HEK293 (cell line): Measurements from ENCODE around the gene PDZRN4.
"Not testable (repeated sequence)": the region's sequence is repeated elsewhere in the genome, so short reads cannot be mapped to it uniquely, and the experiment has no call there.

ENCODE experiments used
- CTCF ChIA-PET: fragments of 350-600 bp; formaldehyde crosslinking; extraction: SDS; loops from one replicate; lab custom pipeline; 2021; ENCODE audit warnings: antibody characterized with exemption; lab: Yijun Ruan, JAX
- POLR2A ChIA-PET: fragments of 300-600 bp; formaldehyde crosslinking; extraction: SDS; loops from one replicate; lab custom pipeline; 2020; ENCODE audit warnings: antibody characterized with exemption, inconsistent platforms; lab: Yijun Ruan, JAX
- H3K27ac ChIP-seq: fragments of 200-500 bp; sonication (Bioruptor generic); 2 replicates; pipeline ENCODE4 v1.5.1; 2014; ENCODE audit warnings: low read depth, low read length, control low read depth, inconsistent platforms; ENCODE audit errors: extremely low read depth
- H3K36me3 ChIP-seq, 2 experiments: fragments of 200-500 bp in 1 of 2; sonication (Bioruptor generic) in 1 of 2; 1 replicate in 1 of 2; 2 replicates in 1 of 2; pipeline ENCODE4 v1.5.1; 2014 to 2017; ENCODE audit warnings: inconsistent platforms in 2 of 2, low read length in 2 of 2; ENCODE audit not compliant: control insufficient read depth in 2 of 2, insufficient read depth in 1 of 2
- H3K4me1 ChIP-seq: fragments of 200-500 bp; sonication (Bioruptor generic); 2 replicates; pipeline ENCODE4 v1.5.1; 2014; ENCODE audit warnings: mild to moderate bottlenecking, low read length, inconsistent platforms; ENCODE audit not compliant: control insufficient read depth, insufficient read depth
- H3K4me3 ChIP-seq: 2 replicates; pipeline ENCODE4 v1.5.1; 2011; ENCODE audit warnings: low read depth, mild to moderate bottlenecking, control low read depth, low read length, moderate library complexity
- H3K9me3 ChIP-seq: fragments of 200-500 bp; sonication (Bioruptor generic); 2 replicates; pipeline ENCODE4 v1.5.1; 2014; ENCODE audit warnings: low read depth, low read length, inconsistent platforms; ENCODE audit not compliant: control insufficient read depth, insufficient read depth
- KLF7 ChIP-seq: fragments of 450-650 bp; formaldehyde crosslinking; IDR thresholded peaks from 2 replicates; pipeline ENCODE4 v1.5.1; 2016; ENCODE audit warnings: missing biosample characterization, missing genetic modification characterization, borderline replicate concordance
- MEIS1 ChIP-seq: sonication (generic); formaldehyde crosslinking; IDR thresholded peaks from 2 replicates; pipeline ENCODE4 v1.8.1; 2022; ENCODE audit warnings: missing genetic modification reagents, mild to moderate bottlenecking, borderline replicate concordance
- MZF1 ChIP-seq: fragments of 450-650 bp; formaldehyde crosslinking; IDR thresholded peaks from 2 replicates; pipeline ENCODE4 v1.5.1; 2017; ENCODE audit warnings: missing biosample characterization, missing genetic modification characterization, borderline replicate concordance
- RBAK ChIP-seq: fragments of 450-650 bp; formaldehyde crosslinking; IDR thresholded peaks from 2 replicates; pipeline ENCODE4 v1.5.1; 2016; ENCODE audit warnings: missing biosample characterization, missing genetic modification characterization
- SCRT2 ChIP-seq: fragments of 450-650 bp; formaldehyde crosslinking; IDR thresholded peaks from 2 replicates; pipeline ENCODE4 v1.5.1; 2016; ENCODE audit warnings: missing biosample characterization, missing genetic modification characterization
- TSHZ1 ChIP-seq: fragments of 450-650 bp; formaldehyde crosslinking; IDR thresholded peaks from 2 replicates; pipeline ENCODE4 v1.5.1; 2016; ENCODE audit warnings: missing biosample characterization, missing genetic modification characterization, borderline replicate concordance
- ZEB2 ChIP-seq: fragments of 450-650 bp; formaldehyde crosslinking; IDR thresholded peaks from 2 replicates; pipeline ENCODE4 v1.5.1; 2016; ENCODE audit warnings: missing biosample characterization, missing genetic modification characterization
- ZFHX2 ChIP-seq: fragments of 450-650 bp; formaldehyde crosslinking; conservative IDR thresholded peaks from 2 replicates; pipeline ENCODE4 v1.5.1; 2016; ENCODE audit warnings: missing biosample characterization, missing genetic modification characterization
- ZFP69B ChIP-seq: fragments of 450-650 bp; formaldehyde crosslinking; IDR thresholded peaks from 2 replicates; pipeline ENCODE4 v1.5.1; 2016; ENCODE audit warnings: missing biosample characterization, missing genetic modification characterization
- ZIC2 ChIP-seq: fragments of 450-650 bp; formaldehyde crosslinking; IDR thresholded peaks from 2 replicates; pipeline ENCODE4 v1.5.1; 2016; ENCODE audit warnings: missing biosample characterization, missing genetic modification characterization
- ZNF133 ChIP-seq: fragments of 450-650 bp; formaldehyde crosslinking; IDR thresholded peaks from 2 replicates; pipeline ENCODE4 v1.5.1; 2016; ENCODE audit warnings: missing biosample characterization, missing genetic modification characterization
- ZNF155 ChIP-seq: fragments of 450-650 bp; formaldehyde crosslinking; IDR thresholded peaks from 2 replicates; pipeline ENCODE4 v1.5.1; 2016; ENCODE audit warnings: missing biosample characterization, missing genetic modification characterization
- ZNF214 ChIP-seq: fragments of 450-650 bp; formaldehyde crosslinking; IDR thresholded peaks from 2 replicates; pipeline ENCODE4 v1.5.1; 2017; ENCODE audit warnings: missing biosample characterization, mild to moderate bottlenecking, missing genetic modification characterization, borderline replicate concordance
- ZNF280C ChIP-seq: fragments of 450-650 bp; formaldehyde crosslinking; IDR thresholded peaks from 2 replicates; pipeline ENCODE4 v1.5.1; 2016; ENCODE audit warnings: missing biosample characterization, missing genetic modification characterization
- ZNF280D ChIP-seq: fragments of 450-650 bp; formaldehyde crosslinking; IDR thresholded peaks from 2 replicates; pipeline ENCODE4 v1.5.1; 2016; ENCODE audit warnings: missing biosample characterization, missing genetic modification characterization
- ZNF341 ChIP-seq: fragments of 450-650 bp; formaldehyde crosslinking; IDR thresholded peaks from 2 replicates; pipeline ENCODE4; 2016; ENCODE audit warnings: low read depth, missing biosample characterization, missing genetic modification characterization
- ZNF426 ChIP-seq: fragments of 450-650 bp; formaldehyde crosslinking; IDR thresholded peaks from 2 replicates; pipeline ENCODE4 v1.5.1; 2017; ENCODE audit warnings: missing biosample characterization, missing genetic modification characterization, mild to moderate bottlenecking, inconsistent platforms, moderate library complexity
- ZNF621 ChIP-seq: fragments of 450-650 bp; formaldehyde crosslinking; IDR thresholded peaks from 2 replicates; pipeline ENCODE4 v1.5.1; 2017; ENCODE audit warnings: missing biosample characterization, missing genetic modification characterization
- ZSCAN18 ChIP-seq: fragments of 450-650 bp; formaldehyde crosslinking; IDR thresholded peaks from 2 replicates; pipeline ENCODE4 v1.5.1; 2016; ENCODE audit warnings: missing biosample characterization, missing genetic modification characterization
- ZSCAN4 ChIP-seq: fragments of 450-650 bp; formaldehyde crosslinking; IDR thresholded peaks from 2 replicates; pipeline ENCODE4 v1.5.1; 2017; ENCODE audit warnings: missing biosample characterization, missing genetic modification characterization
- ZXDB ChIP-seq: fragments of 450-650 bp; formaldehyde crosslinking; IDR thresholded peaks from 2 replicates; pipeline ENCODE4 v1.5.1; 2016; ENCODE audit warnings: missing biosample characterization, missing genetic modification characterization

PDZRN4 gene

GRCh38 chr12:41545761-41546160 is 357.6 kb downstream of the PDZRN4 start:
- Histone ChIP-seq H3K9me3 (no peaks in the 10 kb centered on the region), H3K4me1 (0 out of 2 replicates have a peak, but pooled peaks cover 3% of the 10 kb centered on the region), H3K4me3 (no peak overlapping the region), H3K27ac (no peak overlapping the region), H3K36me3 (no peaks in the 10 kb centered on the region)
- ChIA-PET CTCF (no interaction called here), POLR2A (no interaction called here)
- no peak for TF ChIP-seq RBAK (tag by site-specific recombination)
- TF ChIP-seq ZNF621 (tag by site-specific recombination), result no peak
- TF ChIP-seq SCRT2 (tag by site-specific recombination), result no peak
- TF ChIP-seq ZFP69B (tag by site-specific recombination), result no peak
- TF ChIP-seq ZNF280C (tag by site-specific recombination), result no peak
- no peak for TF ChIP-seq MEIS1
- TF ChIP-seq KLF7 (tag by site-specific recombination), result no peak
- no peak for TF ChIP-seq ZNF280D
- TF ChIP-seq ZFHX2 (tag by site-specific recombination), result no peak
- no peak for TF ChIP-seq ZEB2 (tag by site-specific recombination)

GRCh38 chr12:41547071-41547470 is 359.0 kb downstream of the PDZRN4 start:
- H3K9me3 ChIP-seq, CTCF ChIA-PET, POLR2A ChIA-PET, H3K27ac ChIP-seq, H3K36me3 ChIP-seq, H3K4me1 ChIP-seq, H3K4me3 ChIP-seq: not testable (repeated sequence)

- POLR2A ChIA-PET, result no interaction called here
- Histone ChIP-seq H3K36me3 (no peaks in the 10 kb centered on the region), H3K4me1 (0 out of 2 replicates have a peak, but pooled peaks cover under 1% of the 10 kb centered on the region), H3K27ac (no peak overlapping the region), H3K4me3 (no peak overlapping the region), H3K9me3 (no peaks in the 10 kb centered on the region)
- no peak for TF ChIP-seq MZF1 (tag by site-specific recombination)
- no peak for TF ChIP-seq ZNF426 (tag by site-specific recombination)
- TF ChIP-seq ZNF341 (tag by site-specific recombination), result no peak
- no peak for TF ChIP-seq ZIC2 (tag by site-specific recombination)
- TF ChIP-seq ZNF155 (tag by site-specific recombination), result no peak
- no peak for TF ChIP-seq TSHZ1 (tag by site-specific recombination)
- TF ChIP-seq ZSCAN18 (tag by site-specific recombination), result no peak
- TF ChIP-seq ZNF133 (tag by site-specific recombination), result no peak
- TF ChIP-seq ZNF214 (tag by site-specific recombination), result no peak
- no peak for TF ChIP-seq ZXDB (tag by site-specific recombination)
- TF ChIP-seq ZEB2 (tag by site-specific recombination), result no peak
- TF ChIP-seq ZSCAN4 (tag by site-specific recombination), result no peak
- CTCF ChIA-PET, result no interaction called here
Measured at GRCh38 chr12:41548926-41549325, 360.8 kb downstream of the PDZRN4 start.
